H1 (cell line): Measurements from ENCODE around the gene RAB11FIP3. TPM values are rescaled to one million over a fixed set of nuclear protein-coding genes. Genes with fewer than 3 reads are reported as not detected.

Experiments
- CTCF ChIA-PET: fragments of 300-600 bp; sonication (Branson Sonifier 250); formaldehyde crosslinking; loops from one replicate; lab custom pipeline; 2021; ENCODE audit not compliant: partially characterized antibody; lab: Charles Lee
- POLR2A ChIA-PET: fragments of 300-600 bp; sonication (Branson Sonifier 250); formaldehyde crosslinking; loops from one replicate; lab custom pipeline; 2021; ENCODE audit warnings: inconsistent platforms; ENCODE audit not compliant: partially characterized antibody; lab: Charles Lee
- DNase-seq, 2 experiments: peaks; one replicate each; pipeline versions ENCODE4 v3.0.0 to v3.0.0-alpha.2; 2010 to 2022; ENCODE audit warnings: low spot score in 2 of 2, low read depth in 1 of 2, mixed read lengths in 1 of 2
- FAIRE-seq: peaks from 2 replicates; lab custom pipeline; 2011; peaks lifted over from hg19 to GRCh38; lab: Jason Lieb, UNC
- H2AFZ ChIP-seq: 2 replicates; pipeline ENCODE4 v1.8.1; 2012; ENCODE audit warnings: low read length, inconsistent platforms
- H2AK5ac ChIP-seq: 2 replicates; pipeline ENCODE4 v1.6.1; 2013; ENCODE audit warnings: low read depth, low read length
- H2BK120ac ChIP-seq: replicated peaks from 2 replicates; pipeline ENCODE3; 2013; ENCODE audit warnings: low read depth, low read length, inconsistent platforms
- H2BK12ac ChIP-seq: 2 replicates; pipeline ENCODE4 v1.6.1; 2013; ENCODE audit warnings: low read depth, low read length
- H2BK15ac ChIP-seq: 2 replicates; pipeline ENCODE4 v1.6.1; 2013; ENCODE audit warnings: low read length
- H2BK20ac ChIP-seq: 2 replicates; pipeline ENCODE4 v1.6.1; 2013; ENCODE audit warnings: low read length
- H2BK5ac ChIP-seq: 2 replicates; pipeline ENCODE4 v1.6.1; 2013; ENCODE audit warnings: low read depth, low read length
- H3K14ac ChIP-seq: 2 replicates; pipeline ENCODE4 v1.6.1; 2013; ENCODE audit warnings: inconsistent platforms; ENCODE audit not compliant: insufficient read length
- H3K18ac ChIP-seq: 2 replicates; pipeline ENCODE4 v1.6.1; 2013; ENCODE audit warnings: low read length; ENCODE audit errors: extremely low read depth
- H3K23ac ChIP-seq: 2 replicates; pipeline ENCODE4 v1.6.1; 2013; ENCODE audit warnings: inconsistent platforms; ENCODE audit not compliant: insufficient read length
- H3K23me2 ChIP-seq: 2 replicates; pipeline ENCODE4 v1.6.1; 2013; ENCODE audit warnings: low read depth, low read length
- H3K27ac ChIP-seq: 2 replicates; pipeline ENCODE4 v1.6.1; 2011; ENCODE audit warnings: low read depth, low read length, inconsistent platforms
- H3K27me3 ChIP-seq, 4 experiments: replicated peaks in 1 of 4; 1 replicate in 1 of 4; 2 replicates in 3 of 4; pipeline versions ENCODE4 v1.6.1 to v1.8.1; 2011 to 2013; ENCODE audit warnings: low read length in 3 of 4, mild to moderate bottlenecking in 3 of 4, inconsistent platforms in 2 of 4, mixed read lengths in 2 of 4, moderate library complexity in 1 of 4; ENCODE audit not compliant: control insufficient read depth in 3 of 4, insufficient read depth in 3 of 4; ENCODE audit errors: extremely low read depth in 1 of 4
- H3K36me3 ChIP-seq, 4 experiments: 2 replicates each; pipeline versions ENCODE4 v1.6.1 to v1.8.1; 2011 to 2013; ENCODE audit warnings: mild to moderate bottlenecking in 4 of 4, low read length in 3 of 4, moderate library complexity in 2 of 4, control low read depth in 1 of 4, inconsistent platforms in 1 of 4; ENCODE audit not compliant: insufficient read depth in 4 of 4, control insufficient read depth in 2 of 4
- H3K4ac ChIP-seq: replicated peaks from 2 replicates; pipeline ENCODE3; 2013; ENCODE audit warnings: low read length, low read depth, mixed read lengths, inconsistent platforms; ENCODE audit not compliant: insufficient read length
- H3K4me1 ChIP-seq, 4 experiments: replicated peaks in 1 of 4; 1 replicate in 1 of 4; 2 replicates in 3 of 4; pipeline versions ENCODE4 v1.6.1 to v1.8.1; 2011 to 2013; ENCODE audit warnings: low read length in 3 of 4, inconsistent platforms in 2 of 4, mixed read lengths in 1 of 4; ENCODE audit not compliant: insufficient read depth in 4 of 4, control insufficient read depth in 3 of 4
- H3K4me2 ChIP-seq, 2 experiments: 2 replicates each; pipeline versions ENCODE4 v1.6.1 to v1.8.1; 2011 to 2013; ENCODE audit warnings: low read depth in 2 of 2, low read length in 2 of 2, control low read depth in 1 of 2, inconsistent platforms in 1 of 2, mild to moderate bottlenecking in 1 of 2; ENCODE audit not compliant: insufficient read depth in 1 of 2
- H3K4me3 ChIP-seq, 4 experiments: fragments of 200-600, 300-600 bp in 1 of 4; sonication (generic), shearing (Covaris generic), sonication (Bioruptor Twin) in 1 of 4; 2 replicates each; pipeline versions ENCODE4 v1.5.1 to v1.8.1; 2011 to 2016; ENCODE audit warnings: low read length in 4 of 4, low read depth in 3 of 4, control low read depth in 2 of 4, inconsistent platforms in 2 of 4, mild to moderate bottlenecking in 2 of 4, mixed read lengths in 1 of 4, moderate library complexity in 1 of 4; ENCODE audit not compliant: insufficient read depth in 2 of 4; ENCODE audit errors: extremely low read depth in 1 of 4
- H3K56ac ChIP-seq: replicated peaks from 2 replicates; pipeline ENCODE3; 2013; ENCODE audit warnings: low read depth, mild to moderate bottlenecking, mixed read lengths, low read length, inconsistent platforms; ENCODE audit not compliant: insufficient read length
- H3K79me1 ChIP-seq: 2 replicates; pipeline ENCODE4 v1.6.1; 2013; ENCODE audit warnings: low read depth, low read length, control low read depth
- H3K79me2 ChIP-seq, 2 experiments: 2 replicates each; pipeline versions ENCODE4 v1.6.1 to v1.8.1; 2012 to 2013; ENCODE audit warnings: low read length in 2 of 2, mild to moderate bottlenecking in 2 of 2, inconsistent platforms in 1 of 2; ENCODE audit not compliant: insufficient read depth in 2 of 2, control insufficient read depth in 1 of 2
- H3K9ac ChIP-seq, 4 experiments: replicated peaks in 1 of 4; 1 replicate in 1 of 4; 2 replicates in 3 of 4; pipeline versions ENCODE4 v1.6.1 to v1.8.1; 2011 to 2013; ENCODE audit warnings: low read depth in 3 of 4, low read length in 3 of 4, control low read depth in 2 of 4, mild to moderate bottlenecking in 2 of 4, moderate library complexity in 2 of 4, inconsistent platforms in 1 of 4; ENCODE audit errors: extremely low read depth in 1 of 4
- H3K9me3 ChIP-seq, 2 experiments: 2 replicates each; pipeline versions ENCODE4 v1.6.1 to v1.8.1; 2012 to 2013; ENCODE audit warnings: mild to moderate bottlenecking in 2 of 2, moderate library complexity in 2 of 2, control low read depth in 1 of 2, inconsistent platforms in 1 of 2, low read depth in 1 of 2, low read length in 1 of 2, mixed read lengths in 1 of 2; ENCODE audit not compliant: insufficient read depth in 2 of 2
- H4K20me1 ChIP-seq, 2 experiments: replicated peaks in 1 of 2; 2 replicates each; pipeline versions ENCODE3 to v1.8.1; 2011 to 2013; ENCODE audit warnings: inconsistent platforms in 2 of 2, low read length in 2 of 2, mild to moderate bottlenecking in 1 of 2; ENCODE audit not compliant: insufficient read depth in 2 of 2, control insufficient read depth in 1 of 2
- H4K5ac ChIP-seq: 2 replicates; pipeline ENCODE4 v1.6.1; 2013; ENCODE audit warnings: low read length, low read depth, mixed read lengths, inconsistent platforms; ENCODE audit not compliant: insufficient read length
- H4K8ac ChIP-seq: 2 replicates; pipeline ENCODE4 v1.8.0; 2013; ENCODE audit warnings: mild to moderate bottlenecking, moderate library complexity, low read length, inconsistent platforms; ENCODE audit not compliant: insufficient read depth; ENCODE audit errors: extremely low read depth
- H4K91ac ChIP-seq: replicated peaks from 2 replicates; pipeline ENCODE3; 2013; ENCODE audit warnings: low read length, mixed read lengths, inconsistent platforms; ENCODE audit not compliant: insufficient read length
- CEBPB ChIP-seq: IDR thresholded peaks from 2 replicates; pipeline ENCODE4 v1.6.1; 2012; ENCODE audit warnings: low read depth, low read length
- CTCF ChIP-seq, 3 experiments: IDR thresholded peaks; 1 replicate in 2 of 3; 2 replicates in 1 of 3; pipeline versions ENCODE4 v1.5.1 to v1.6.1; 2011; ENCODE audit warnings: low read length in 3 of 3, mild to moderate bottlenecking in 3 of 3, inconsistent platforms in 2 of 3, low read depth in 1 of 3, moderate library complexity in 1 of 3; ENCODE audit not compliant: insufficient read depth in 1 of 3; ENCODE audit errors: control extremely low read depth in 1 of 3
- EZH2 ChIP-seq: fragments of 200-600 bp; sonication (generic); IDR thresholded peaks from 2 replicates; pipeline ENCODE4 v1.7.1; 2012; ENCODE audit warnings: low read depth, mild to moderate bottlenecking, moderate library complexity, low read length, inconsistent platforms; ENCODE audit not compliant: severe bottlenecking
- GTF2F1 ChIP-seq: IDR thresholded peaks from 2 replicates; pipeline ENCODE4 v1.6.1; 2012; ENCODE audit warnings: low read depth, low read length, improper control_type of control experiment, borderline replicate concordance
- HDAC2 ChIP-seq, 2 experiments: fragments of 300-600 bp in 1 of 2; sonication (generic) in 1 of 2; IDR thresholded peaks; 2 replicates each; pipeline ENCODE4 v1.6.1; 2011 to 2012; ENCODE audit warnings: low read depth in 2 of 2, low read length in 2 of 2, mild to moderate bottlenecking in 2 of 2, moderate library complexity in 2 of 2, borderline replicate concordance in 1 of 2, inconsistent platforms in 1 of 2
- KDM5A ChIP-seq: fragments of 200-600 bp; IDR thresholded peaks from 2 replicates; pipeline ENCODE4 v1.7.1; 2012; ENCODE audit warnings: mild to moderate bottlenecking, low read length, inconsistent platforms, mixed read lengths
- MAFK ChIP-seq: IDR thresholded peaks from 2 replicates; pipeline ENCODE4 v1.6.1; 2012; ENCODE audit warnings: low read depth, mild to moderate bottlenecking, improper control_type of control experiment, low read length
- MAX ChIP-seq: IDR thresholded peaks from 2 replicates; pipeline ENCODE4 v1.6.1; 2012; ENCODE audit warnings: inconsistent platforms
- SIRT6 ChIP-seq: IDR thresholded peaks from one replicate; pipeline ENCODE4 v1.7.1; 2012; ENCODE audit warnings: low read length, inconsistent platforms
- SP1 ChIP-seq: IDR thresholded peaks from 2 replicates; pipeline ENCODE4 v1.6.1; 2011; ENCODE audit warnings: low read depth, low read length
- SP4 ChIP-seq: IDR thresholded peaks from 2 replicates; pipeline ENCODE4 v1.6.1; 2012; ENCODE audit warnings: low read length, inconsistent platforms
- YY1 ChIP-seq: IDR thresholded peaks from 2 replicates; pipeline ENCODE4 v1.6.1; 2011; ENCODE audit warnings: low read depth, mild to moderate bottlenecking, low read length
- WGBS, 2 experiments: shearing (Covaris generic) in 1 of 2; methylation state at CpG; one replicate each; pipeline versions ENCODE4 v1.1.6 to v1.1.7; 2013 to 2015; ENCODE audit warnings: low lambda C conversion rate in 2 of 2, mixed read lengths in 2 of 2, inconsistent platforms in 1 of 2, low coverage in 1 of 2, missing lambda C conversion rate in 1 of 2; ENCODE audit not compliant: insufficient replicate concordance in 2 of 2, insufficient coverage in 1 of 2, insufficient read length in 1 of 2; ENCODE audit errors: extremely low coverage in 1 of 2, missing lambda C conversion rate in 1 of 2; 5-methylcytosine and 5-hydroxymethylcytosine counted together
- polyA plus RNA-seq, 7 experiments: library from polyadenylated mRNA; depleted of rRNA in 3 of 7; stranded (reverse) in 5 of 7; unstranded in 2 of 7; fragments of >200 nt in 5 of 7; fragments of 200-250 nt in 2 of 7; gene quantifications; 1 replicate in 5 of 7; 2 replicates in 1 of 7; 4 replicates in 1 of 7; pipeline versions ENCODE4 v1.2.1 to v1.2.3, GENCODE V29; 2011 to 2013; ENCODE audit warnings: missing spikeins in 2 of 7, mixed read lengths in 2 of 7
- total RNA-seq: library from RNA; stranded (reverse); fragmentation: NEBNext Ultra II Directional; extraction: Animal tissue kit (Norgen Biotek cat#: 25700); gene quantifications from 2 replicates; pipeline ENCODE4 v1.2.1, GENCODE V29; 2021

Gene RAB11FIP3
- total and polyA plus RNA-seq, 2 of the 8 experiments (the other 6 are each of a cell fraction or from before 2014, with no cell fraction given) = 9.3 to 35.2 TPM

- H3K36me3 ChIP-seq = peaks cover 0 to 32% (median 2%) of the 10 kb centered on the region in 4 experiments; a peak in 1 of 8 replicates
- TF ChIP-seq MAX (no peak), CTCF (IDR thresholded peaks at IDR 0.05; ENCODE audit: control extremely low read depth in 1 of 3, insufficient read depth in 1 of 3, low read depth in 1 of 3, low read length in 3 of 3) (no peak), MAFK (no peak), SP4 (no peak), SIRT6 (no peak), KDM5A (no peak), EZH2 (no peak), SP1 (no peak), GTF2F1 (no peak), YY1 (no peak), CEBPB (no peak), HDAC2 (IDR thresholded peaks at IDR 0.05; ENCODE audit: borderline replicate concordance in 1 of 2, low read depth in 2 of 2, low read length in 2 of 2) (no peak)
These were observed 125.8 kb downstream of the RAB11FIP3 start for GRCh38 chr16:551210-551609.

More at GRCh38 chr16:551210-551609, 125.8 kb downstream of the RAB11FIP3 start:
- Histone ChIP-seq H2AFZ (no peak overlapping the region), H2AK5ac (no peak overlapping the region), H3K27ac (no peak overlapping the region), H3K23ac (no peak overlapping the region), H3K56ac (no peak overlapping the region), H2BK15ac (no peak overlapping the region), H2BK12ac (no peak overlapping the region), H3K14ac (no peak overlapping the region), H2BK5ac (no peak overlapping the region), H4K91ac (no peak overlapping the region), H2BK120ac (no peak overlapping the region), H3K18ac (no peak overlapping the region), H3K4me3 (no peak overlapping the region), H3K9me3 (no peaks in the 10 kb centered on the region), H3K4me2 (no peak overlapping the region), H3K79me2 (no peaks in the 10 kb centered on the region), H4K5ac (no peak overlapping the region), H4K20me1 (peaks cover 2 to 6% of the 10 kb centered on the region in 2 experiments), H3K9ac (no peak overlapping the region), H3K23me2 (no peaks in the 10 kb centered on the region), H2BK20ac (no peak overlapping the region), H4K8ac (no peak overlapping the region), H3K4me1 (no peaks in the 10 kb centered on the region), H3K79me1 (no peaks in the 10 kb centered on the region), H3K4ac (no peak overlapping the region), H3K27me3 (no peaks in the 10 kb centered on the region)
- ChIA-PET POLR2A (no interaction called here), CTCF (interaction anchor here (0.7 to 0.9 kb wide), 2 partner anchors 14 to 15 kb away, joined by 3 read pairs; partner anchors contain the start of gene NHLRC4)
- FAIRE-seq (no peak), DNase-seq (no peak)
- WGBS, 2 experiments = 94% methylated on average over 22 of the region's 28 CpGs; no CpG with 5 or more reads in 1 of the 2 experiments
